ENCODE data around the gene MAP3K12.
A peak's percentile ranks its signal among the peaks of the same experiment; 100 is the strongest.

MAP3K12 gene

GRCh38 chr12:53504004-53504920 is 5.0 kb upstream of the MAP3K12 start:
- no peak overlapping the region for H3K4me3 ChIP-seq (ENCODE audit: low read length)
- no peak for TF ChIP-seq CTCF (conservative IDR thresholded peaks at IDR 0.05; ENCODE audit: low read depth, low read length)
- DNase-seq (ENCODE audit: low read depth), result no peak

DNA sequence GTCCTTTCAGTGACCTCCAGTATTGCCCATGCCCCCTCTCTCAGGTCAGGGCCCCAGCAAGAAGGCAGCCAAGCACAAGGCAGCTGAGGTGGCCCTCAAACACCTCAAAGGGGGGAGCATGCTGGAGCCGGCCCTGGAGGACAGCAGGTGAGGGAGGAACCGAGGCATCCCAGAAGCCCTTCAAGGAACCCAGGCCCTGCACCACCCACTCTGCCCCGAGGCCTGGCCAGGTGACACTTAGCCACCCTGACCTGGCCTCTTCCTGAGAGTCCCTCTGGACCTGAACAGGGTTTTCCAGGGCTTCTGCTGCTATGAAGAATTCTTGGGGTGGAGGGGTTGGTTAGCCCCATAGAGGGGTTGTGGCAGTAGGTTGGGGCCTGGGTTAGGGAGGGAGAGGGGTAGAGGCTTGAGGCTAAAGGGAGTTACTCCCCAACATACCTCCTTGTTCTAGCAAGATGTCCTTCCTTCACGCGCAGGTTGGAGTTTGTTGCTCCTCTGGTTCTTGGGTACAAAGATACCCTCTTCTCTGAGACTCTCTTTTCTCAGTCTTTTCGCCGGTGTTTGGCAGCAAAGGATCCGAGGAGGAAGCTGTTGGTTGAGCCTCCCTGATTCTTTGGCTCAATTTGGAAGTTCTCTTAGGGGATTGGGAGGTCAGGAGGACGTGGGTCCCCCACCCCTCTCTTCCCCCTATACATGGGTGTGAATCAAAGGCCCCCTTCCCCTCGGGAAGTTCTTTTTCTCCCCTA is 3.9 kb upstream of the MAP3K12 start:
- TF ChIP-seq CTCF (conservative IDR thresholded peaks at IDR 0.05; ENCODE audit: low read depth, low read length), result no peak
- DNase-seq (ENCODE audit: low read depth), result no peak
- H3K4me3 ChIP-seq (ENCODE audit: low read length), result no peak overlapping the region

DNA sequence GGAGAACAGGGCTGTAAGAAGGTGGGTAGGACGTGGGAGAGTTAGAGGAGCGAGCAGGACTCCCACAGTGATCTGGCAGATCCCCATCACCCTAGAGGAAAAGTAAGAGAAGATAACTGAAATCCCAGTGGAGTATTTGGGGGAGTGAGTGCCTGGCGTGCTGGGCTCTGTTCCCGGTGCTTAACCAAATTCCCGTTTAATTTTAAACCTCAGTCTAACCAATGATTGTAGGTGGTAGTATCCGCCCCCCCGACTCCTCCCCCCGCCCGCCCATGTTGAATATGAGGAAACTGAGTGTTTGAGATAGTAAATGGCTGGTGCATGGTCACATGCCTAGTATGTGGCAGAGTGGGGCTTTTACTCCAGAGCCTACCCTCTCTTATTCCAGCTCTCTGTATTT is 3.1 kb upstream of the MAP3K12 start:
- no peak for TF ChIP-seq CTCF (conservative IDR thresholded peaks at IDR 0.05; ENCODE audit: low read depth, low read length)
- no peak for DNase-seq (ENCODE audit: low read depth)
- peak overlapping the region; percentile 78 for H3K4me3 ChIP-seq (ENCODE audit: low read length)

GRCh38 chr12:53501615-53502181 is 2.4 kb upstream of the MAP3K12 start:
- no peak for DNase-seq (ENCODE audit: low read depth)
- no peak for TF ChIP-seq CTCF (conservative IDR thresholded peaks at IDR 0.05; ENCODE audit: low read depth, low read length)
- peak overlapping the region; percentile 78 for H3K4me3 ChIP-seq (ENCODE audit: low read length)

- DNase-seq (ENCODE audit: low read depth), result peak; percentile 99
- H3K4me3 ChIP-seq (ENCODE audit: low read length), result peak within 1 kb of the TSS; percentile 78
- TF ChIP-seq CTCF (conservative IDR thresholded peaks at IDR 0.05; ENCODE audit: low read depth, low read length), result no peak
Measured at GRCh38 chr12:53500776-53501614, 1.7 kb upstream of the MAP3K12 start, which contains the start of gene TARBP2. Gene TARBP2 (plus strand): TSS chr12:53501283. CDS start chr12:53501409, 126 bp downstream.

GRCh38 chr12:53500142-53500775 is 1.0 kb upstream of the MAP3K12 start:
- TF ChIP-seq CTCF (conservative IDR thresholded peaks at IDR 0.05; ENCODE audit: low read depth, low read length), result no peak
- peak overlapping the region; percentile 78 for H3K4me3 ChIP-seq (ENCODE audit: low read length)
- peak; percentile 54 for DNase-seq (ENCODE audit: low read depth)

Data from retinal pigment epithelial cell (primary cell).